K562 (cell line): ENCODE data around the gene CKAP5. TPM values are rescaled to one million over a fixed set of nuclear protein-coding genes. Genes with fewer than 3 reads are reported as not detected.
A peak's percentile ranks its signal among the peaks of the same experiment; 100 is the strongest.

Experiments
- ATAC-seq: fragments of 200-7000 bp; cut with Tn5 transposase; 3 replicates; pipeline ENCODE4 v1.9.1; 2020; ENCODE audit warnings: moderate library complexity
- BruUV-seq: library from RNA; stranded (reverse); fragments of 400-500 nt; replicated peaks from 2 replicates; lab custom pipeline; 2021; lab: Mats Ljungman, UMichigan
- CTCF ChIA-PET: fragments of 300-600 bp; formaldehyde crosslinking; extraction: SDS; loops from one replicate; lab custom pipeline; 2021; ENCODE audit warnings: low intra/inter-chr PET ratio; lab: Yijun Ruan, JAX
- POLR2A ChIA-PET: fragments of 300-600, 350-650 bp; sonication (Branson Sonifier 250); formaldehyde crosslinking; extraction: SDS; loops from one replicate; lab custom pipeline; 2021; ENCODE audit warnings: antibody characterized with exemption, inconsistent platforms; lab: Yijun Ruan, JAX
- DNase-seq, 4 experiments: peaks; one replicate each; pipeline versions ENCODE4 v3.0.0 to v3.0.0-alpha.2; 2011 to 2018; ENCODE audit warnings: low spot score in 3 of 4, mixed read lengths in 3 of 4; ENCODE audit errors: extremely low read depth in 1 of 4
- FAIRE-seq: peaks from 2 replicates; lab custom pipeline; 2011; peaks lifted over from hg19 to GRCh38; lab: Jason Lieb, UNC
- H2AFZ ChIP-seq: 2 replicates; pipeline ENCODE4 v1.6.0; 2011; ENCODE audit warnings: low read depth, low read length, control low read depth, inconsistent platforms
- H3K27ac ChIP-seq: fragments of 200-600 bp; 3 replicates; pipeline ENCODE4 v1.8.0; 2011; ENCODE audit warnings: low read depth, mild to moderate bottlenecking, control low read depth, inconsistent platforms, low read length, moderate library complexity, mixed read lengths; ENCODE audit errors: extremely low read depth
- H3K27me3 ChIP-seq, 2 experiments: fragments of 300-600 bp in 1 of 2; 2 replicates in 1 of 2; 3 replicates in 1 of 2; pipeline versions ENCODE4 v1.6.0 to v1.8.0; 2011; ENCODE audit warnings: inconsistent platforms in 2 of 2, low read length in 2 of 2, mild to moderate bottlenecking in 1 of 2, mixed read lengths in 1 of 2, moderate library complexity in 1 of 2; ENCODE audit not compliant: control insufficient read depth in 2 of 2, insufficient read depth in 2 of 2
- H3K36me3 ChIP-seq: fragments of 300-600 bp; 3 replicates; pipeline ENCODE4 v1.8.0; 2011; ENCODE audit warnings: mild to moderate bottlenecking, low read length, inconsistent platforms; ENCODE audit not compliant: control insufficient read depth, insufficient read depth
- H3K4me1 ChIP-seq, 2 experiments: fragments of 200-600 bp in 1 of 2; replicated peaks in 1 of 2; 2 replicates in 1 of 2; 3 replicates in 1 of 2; pipeline versions ENCODE4 v1.5.1 to v1.8.0; 2011; ENCODE audit warnings: inconsistent platforms in 2 of 2, low read length in 2 of 2, mild to moderate bottlenecking in 1 of 2, mixed read lengths in 1 of 2, moderate library complexity in 1 of 2; ENCODE audit not compliant: control insufficient read depth in 2 of 2, insufficient read depth in 2 of 2
- H3K4me2 ChIP-seq: 2 replicates; pipeline ENCODE4 v1.6.1; 2011; ENCODE audit warnings: low read length, control low read depth, inconsistent platforms, mixed read lengths; ENCODE audit not compliant: insufficient read depth
- H3K4me3 ChIP-seq: fragments of 200-600 bp; sonication (generic), shearing (Covaris generic); 2 replicates; pipeline ENCODE4 v1.5.1; 2016; ENCODE audit warnings: control low read depth, inconsistent platforms
- H3K79me2 ChIP-seq: fragments of 200-600 bp; 3 replicates; pipeline ENCODE4 v1.8.0; 2011; ENCODE audit warnings: low read length, inconsistent platforms; ENCODE audit not compliant: control insufficient read depth, insufficient read depth
- H3K9ac ChIP-seq, 2 experiments: 2 replicates each; pipeline versions ENCODE4 v1.6.0 to v1.6.1; 2011; ENCODE audit warnings: low read depth in 2 of 2, low read length in 2 of 2, control low read depth in 1 of 2, inconsistent platforms in 1 of 2, mild to moderate bottlenecking in 1 of 2, mixed read lengths in 1 of 2; ENCODE audit not compliant: insufficient read depth in 1 of 2
- H3K9me1 ChIP-seq: one replicate; pipeline ENCODE4 v1.6.0; 2011; ENCODE audit warnings: inconsistent platforms, mild to moderate bottlenecking, low read length, moderate library complexity; ENCODE audit not compliant: control insufficient read depth, insufficient read depth
- H3K9me3 ChIP-seq: replicated peaks from 2 replicates; pipeline ENCODE4 v1.5.1; 2011; ENCODE audit warnings: low read depth, low read length, inconsistent platforms; ENCODE audit not compliant: control insufficient read depth, insufficient read depth
- H4K20me1 ChIP-seq: replicated peaks from 2 replicates; pipeline ENCODE4 v1.6.1; 2011; ENCODE audit warnings: low read length, inconsistent platforms, mixed read lengths; ENCODE audit not compliant: control insufficient read depth, insufficient read depth
- DACH1 ChIP-seq: fragments of 450-650 bp; IDR thresholded peaks from 2 replicates; pipeline ENCODE4 v1.6.1; 2018; ENCODE audit not compliant: partially characterized antibody
- E2F6 ChIP-seq, 2 experiments: IDR thresholded peaks; 2 replicates each; pipeline ENCODE4 v1.6.1; 2011; ENCODE audit warnings: borderline replicate concordance in 1 of 2, control low read depth in 1 of 2, low read depth in 1 of 2, low read length in 1 of 2, mild to moderate bottlenecking in 1 of 2, mixed read lengths in 1 of 2, moderate library complexity in 1 of 2; ENCODE audit not compliant: insufficient read depth in 1 of 2, insufficient read length in 1 of 2, poor library complexity in 1 of 2, severe bottlenecking in 1 of 2; ENCODE audit errors: extremely low read depth in 1 of 2
- FOXJ2 ChIP-seq: fragments of 200-800 bp; sonication (Bioruptor generic); IDR thresholded peaks from 2 replicates; pipeline ENCODE4 v1.6.1; 2016; ENCODE audit warnings: missing genetic modification characterization, missing compliant biosample characterization
- NCOA1 ChIP-seq: fragments of 450-650 bp; IDR thresholded peaks from 2 replicates; pipeline ENCODE4 v1.6.1; 2016; ENCODE audit warnings: low read depth
- XRCC3 ChIP-seq: fragments of 450-650 bp; IDR thresholded peaks from 2 replicates; pipeline ENCODE4 v1.6.1; 2017; ENCODE audit warnings: mild to moderate bottlenecking, moderate library complexity
- WGBS: fragments of 100-300 bp; shearing (Covaris generic); methylation state at CpG from one replicate; pipeline ENCODE4 v1.1.6; 2016; ENCODE audit warnings: low coverage, mixed read lengths; ENCODE audit not compliant: insufficient coverage; ENCODE audit errors: missing lambda C conversion rate; 5-methylcytosine and 5-hydroxymethylcytosine counted together
- in situ Hi-C: fragments of 300-500 bp; cut with MboI; formaldehyde crosslinking; loops from 4 replicates; pipeline ENCODE4 v1.15.0; 2018; ENCODE audit warnings: inconsistent platforms, mixed read lengths
- intact Hi-C: fragments of 100-400 bp; cut with micrococcal nuclease; formaldehyde crosslinking; loops from 2 replicates; pipeline ENCODE4 v1.14.2; 2022
- polyA plus RNA-seq, 8 experiments: library from polyadenylated mRNA; depleted of rRNA in 4 of 8; stranded (reverse) in 5 of 8; unstranded in 3 of 8; fragments of >200 nt; fragmentation: Nextera tagmentation in 2 of 8; fragmentation: Illumina TruSeq in 1 of 8; extraction: Ambion mirVana in 2 of 8; extraction: Trizol in 1 of 8; gene quantifications; 2 replicates each; pipeline versions ENCODE4 v1.2.1 to v1.2.3, GENCODE V29; 2011 to 2014; ENCODE audit warnings: inconsistent platforms in 1 of 8, missing spikeins in 1 of 8
- total RNA-seq, 7 experiments: library from RNA; depleted of rRNA in 6 of 7; stranded (reverse); fragments of >200 nt in 6 of 7; fragmentation: Illumina TruSeq in 2 of 7; extraction: Trizol in 2 of 7; gene quantifications; 2 replicates each; pipeline versions ENCODE4 v1.2.1 to v1.2.3, GENCODE V29; 2011 to 2021; ENCODE audit warnings: low replicate concordance in 1 of 7
- TF ChIP-seq, protein P1 (sequence below): fragments of 250-450 bp; sonication (Bioruptor Pico); IDR thresholded peaks from 2 replicates; pipeline ENCODE4 v1.9.0; 2021; ENCODE audit warnings: mild to moderate bottlenecking, inconsistent platforms

CKAP5 gene
- total and polyA plus RNA-seq, 9 of the 15 experiments (the other 6 are each of a cell fraction or from before 2014, with no cell fraction given), result 60.1 to 239 (median 139) TPM

DNA sequence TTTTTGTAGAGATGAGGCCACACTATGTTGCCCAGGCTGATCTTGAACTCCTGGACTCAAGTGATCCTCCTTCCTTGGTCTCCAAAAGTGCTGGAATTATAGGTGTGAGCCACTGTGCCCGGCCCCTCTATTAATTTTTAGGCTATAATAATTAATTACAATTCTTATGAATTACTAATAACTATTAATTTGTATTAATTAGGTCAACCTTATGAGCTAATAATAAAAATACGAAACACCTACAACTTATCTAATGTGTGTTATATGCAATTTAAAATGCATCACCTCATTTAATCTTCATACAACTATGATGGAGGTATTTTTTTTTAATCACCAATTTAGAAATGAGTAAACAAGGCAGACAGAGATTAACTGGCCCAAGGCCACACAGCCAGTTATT, 46.0 kb upstream of the CKAP5 start:
- H2AFZ ChIP-seq, result no peak overlapping the region
- in situ Hi-C loops (no loop called here), intact Hi-C loops (no loop called here)
- H3K4me3 ChIP-seq, result no peak overlapping the region
- H3K4me2 ChIP-seq, result no peak overlapping the region
- DNase-seq (no peak), FAIRE-seq (no peak), ATAC-seq (no peak)
- no peak overlapping the region for H3K9ac ChIP-seq
- ChIA-PET POLR2A (interaction anchor here (0.5 to 0.6 kb wide), 2 partner anchors 12 to 445 kb away, joined by 3 to 5 read pairs; no protein-coding TSS in a partner anchor), CTCF (interaction anchor here (4.6 kb wide), 1 partner anchor 261 kb away, joined by 35 read pairs; no protein-coding TSS in a partner anchor)
- no peaks in the 10 kb centered on the region for H3K9me3 ChIP-seq
- no peaks in the 10 kb centered on the region for H3K9me1 ChIP-seq
- 0% methylated on average over 2 of the region's 2 CpGs for WGBS
- H3K4me1 ChIP-seq, result no peaks in the 10 kb centered on the region
- H4K20me1 ChIP-seq, result peaks cover 9% of the 10 kb centered on the region; the same call in 1 of the 2 replicates
- no peak overlapping the region for H3K27ac ChIP-seq
- H3K36me3 ChIP-seq, result no peaks in the 10 kb centered on the region
- TF ChIP-seq, protein P1, sequence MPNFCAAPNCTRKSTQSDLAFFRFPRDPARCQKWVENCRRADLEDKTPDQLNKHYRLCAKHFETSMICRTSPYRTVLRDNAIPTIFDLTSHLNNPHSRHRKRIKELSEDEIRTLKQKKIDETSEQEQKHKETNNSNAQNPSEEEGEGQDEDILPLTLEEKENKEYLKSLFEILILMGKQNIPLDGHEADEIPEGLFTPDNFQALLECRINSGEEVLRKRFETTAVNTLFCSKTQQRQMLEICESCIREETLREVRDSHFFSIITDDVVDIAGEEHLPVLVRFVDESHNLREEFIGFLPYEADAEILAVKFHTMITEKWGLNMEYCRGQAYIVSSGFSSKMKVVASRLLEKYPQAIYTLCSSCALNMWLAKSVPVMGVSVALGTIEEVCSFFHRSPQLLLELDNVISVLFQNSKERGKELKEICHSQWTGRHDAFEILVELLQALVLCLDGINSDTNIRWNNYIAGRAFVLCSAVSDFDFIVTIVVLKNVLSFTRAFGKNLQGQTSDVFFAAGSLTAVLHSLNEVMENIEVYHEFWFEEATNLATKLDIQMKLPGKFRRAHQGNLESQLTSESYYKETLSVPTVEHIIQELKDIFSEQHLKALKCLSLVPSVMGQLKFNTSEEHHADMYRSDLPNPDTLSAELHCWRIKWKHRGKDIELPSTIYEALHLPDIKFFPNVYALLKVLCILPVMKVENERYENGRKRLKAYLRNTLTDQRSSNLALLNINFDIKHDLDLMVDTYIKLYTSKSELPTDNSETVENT, result no peak
- TF ChIP-seq DACH1, result peak; percentile 91
- H3K79me2 ChIP-seq, result no peaks in the 10 kb centered on the region
- H3K27me3 ChIP-seq, result peaks cover 12 to 39% of the 10 kb centered on the region in 2 experiments
- BruUV-seq, result no TSS peak

- no peak overlapping the region for H3K4me2 ChIP-seq
- intact Hi-C loops (no loop called here), in situ Hi-C loops (no loop called here)
- no peak overlapping the region for H3K9ac ChIP-seq
- no peaks in the 10 kb centered on the region for H3K9me3 ChIP-seq
- no peaks in the 10 kb centered on the region for H3K36me3 ChIP-seq
- no peak overlapping the region for H3K4me3 ChIP-seq
- H3K4me1 ChIP-seq, result peaks cover 0 to 11% of the 10 kb centered on the region in 2 experiments; a peak in 3 of 5 replicates
- ChIA-PET CTCF (interaction anchor here (0.9 to 4.6 kb wide), 3 partner anchors 262 to 465 kb away, joined by 3 to 35 read pairs (median 27); no protein-coding TSS in a partner anchor), POLR2A (interaction anchor here (0.7 kb wide), 1 partner anchor 31 kb away, joined by 3 read pairs; no protein-coding TSS in a partner anchor)
- H3K27me3 ChIP-seq, result peaks cover 19 to 44% of the 10 kb centered on the region in 2 experiments
- ATAC-seq, result no peak
- no peaks in the 10 kb centered on the region for H3K79me2 ChIP-seq
- no peak for DNase-seq
- H3K9me1 ChIP-seq, result no peaks in the 10 kb centered on the region
- peak; percentile 11 for FAIRE-seq
- no peak for TF ChIP-seq NCOA1
- no peak for TF ChIP-seq XRCC3
- TF ChIP-seq FOXJ2 (tag), result no peak
- TF ChIP-seq E2F6 (IDR thresholded peaks at IDR 0.05; ENCODE audit: borderline replicate concordance in 1 of 2, extremely low read depth in 1 of 2, insufficient read depth in 1 of 2, insufficient read length in 1 of 2, low read depth in 1 of 2, low read length in 1 of 2, poor library complexity in 1 of 2, severe bottlenecking in 1 of 2), result no peak
- H2AFZ ChIP-seq, result no peak overlapping the region
- H3K27ac ChIP-seq, result no peak overlapping the region
- WGBS, result 0% methylated on average over 2 of the region's 2 CpGs
- BruUV-seq, result no TSS peak
- H4K20me1 ChIP-seq, result no peaks in the 10 kb centered on the region; the same call in 1 of the 2 replicates
Observed at GRCh38 chr11:46890665-46891064, 44.6 kb upstream of the CKAP5 start.
